Left ventricle myocardium inferior (tissue), 1 donor: ENCODE measurements around the gene SLC25A51. TPM values are rescaled to one million over a fixed set of nuclear protein-coding genes. Genes with fewer than 3 reads are reported as not detected.

Experiments
- DNase-seq: peaks from one replicate; pipeline ENCODE4 v3.0.0-alpha.2; 2020
- H3K27ac ChIP-seq: fragments of 200-600 bp; replicated peaks from 2 replicates; pipeline ENCODE4 v1.8.0; 2021
- H3K27me3 ChIP-seq: fragments of 200-600 bp; 2 replicates; pipeline ENCODE4 v1.8.0; 2021; ENCODE audit warnings: low read depth
- H3K36me3 ChIP-seq: fragments of 200-600 bp; 2 replicates; pipeline ENCODE4 v1.8.0; 2021
- H3K4me1 ChIP-seq: fragments of 200-600 bp; 2 replicates; pipeline ENCODE4 v1.8.0; 2021
- H3K4me3 ChIP-seq: fragments of 200-600 bp; 2 replicates; pipeline ENCODE4 v1.8.0; 2021; ENCODE audit warnings: mild to moderate bottlenecking, moderate library complexity
- H3K9me3 ChIP-seq: fragments of 200-600 bp; replicated peaks from 2 replicates; pipeline ENCODE4 v1.8.0; 2021
- CTCF ChIP-seq: fragments of 200-600 bp; IDR thresholded peaks from 2 replicates; pipeline ENCODE4 v1.8.0; 2021; ENCODE audit warnings: antibody characterized with exemption, mild to moderate bottlenecking, borderline replicate concordance
- intact Hi-C: fragments of 100-400 bp; cut with micrococcal nuclease; formaldehyde crosslinking; loops from one replicate; pipeline ENCODE4 v1.11.0; 2022
- total RNA-seq: library from RNA; stranded (reverse); fragmentation: NEBNext Ultra II Directional; extraction: Animal tissue kit (Norgen Biotek cat#: 25700); gene quantifications from one replicate; pipeline ENCODE4 v1.2.1, GENCODE V29; 2021
- donor health status: DM: no; HTN: yes; CAD: no; lungs with severe emphysema.

Gene SLC25A51
- total RNA-seq, 1 donor from 2014 or later, result 21.4 TPM

DNA sequence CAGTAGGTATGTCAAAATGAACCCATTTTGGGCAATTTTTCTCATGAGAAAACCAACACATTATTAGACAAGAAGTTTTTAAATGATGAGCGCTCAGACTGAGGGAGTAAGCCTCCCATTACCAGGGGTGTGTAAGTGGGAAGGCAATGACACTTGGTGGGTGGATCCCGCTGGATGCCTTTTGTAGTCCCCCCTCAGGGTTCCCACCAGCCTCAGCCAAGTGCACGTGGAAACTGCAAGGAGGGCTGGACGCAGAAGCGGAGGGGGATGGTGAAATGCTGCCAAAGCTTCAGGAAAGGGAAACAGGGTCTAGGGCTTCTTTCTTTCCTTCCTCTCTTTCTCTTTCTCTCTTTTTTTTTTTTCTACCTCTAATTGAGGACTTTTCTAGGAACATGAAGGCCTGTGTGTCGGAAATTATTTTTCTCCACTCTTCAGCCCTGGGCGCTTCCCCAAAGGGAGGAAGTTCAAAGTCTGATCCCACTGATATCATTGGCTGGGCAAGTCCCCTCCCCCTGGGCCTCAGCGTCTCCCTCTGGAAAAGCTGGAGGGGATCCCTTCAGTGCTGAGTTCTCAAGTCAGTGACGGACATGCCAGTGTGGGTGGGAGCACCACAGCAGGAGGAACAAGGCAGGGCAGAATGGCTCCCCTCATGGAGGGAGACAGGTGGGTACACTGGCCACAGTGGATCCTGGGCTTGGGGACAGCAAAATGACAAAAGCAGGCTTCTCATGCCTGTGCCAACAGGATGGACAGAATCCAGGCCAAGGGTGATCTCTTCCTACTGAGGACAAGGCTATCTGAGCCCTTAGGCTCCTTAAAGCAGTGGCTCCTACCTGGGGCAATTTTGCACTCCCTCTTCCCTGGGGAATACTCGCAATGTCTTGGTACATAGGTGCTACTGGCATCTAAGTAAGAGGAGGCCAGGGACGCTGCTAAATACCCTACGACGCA lies 23.9 kb upstream of the SLC25A51 start:
- H3K27ac ChIP-seq, result no peak overlapping the region
- no peaks in the 10 kb centered on the region for H3K27me3 ChIP-seq
- intact Hi-C loops, result no loop called here
- H3K36me3 ChIP-seq, result peaks cover 8% of the 10 kb centered on the region
- DNase-seq, result no peak
- no peak for TF ChIP-seq CTCF
- peaks cover 47% of the 10 kb centered on the region for H3K4me1 ChIP-seq
- H3K9me3 ChIP-seq, result peaks cover 7% of the 10 kb centered on the region
- H3K4me3 ChIP-seq, result no peak overlapping the region

DNA sequence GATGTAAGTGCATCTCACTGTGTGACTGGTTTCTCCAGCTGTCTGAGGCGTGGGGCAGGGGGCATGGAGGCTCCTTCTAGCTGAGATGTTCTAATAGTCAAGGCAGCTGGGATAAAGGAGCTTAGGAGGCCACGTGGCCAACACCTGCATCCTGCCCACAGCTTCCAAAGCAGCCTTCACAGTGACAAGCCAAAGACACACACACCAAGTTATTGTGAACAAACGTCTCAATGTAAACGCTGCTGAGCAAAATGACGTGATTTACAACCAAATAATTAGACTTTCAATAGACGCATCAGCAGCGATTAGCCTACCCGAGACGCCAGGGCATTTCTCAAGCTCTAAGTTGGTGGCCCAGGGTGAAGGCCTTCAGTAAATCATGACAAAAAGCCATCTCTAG lies 23.2 kb upstream of the SLC25A51 start:
- Histone ChIP-seq H3K36me3 (peaks cover 8% of the 10 kb centered on the region), H3K27ac (no peak overlapping the region), H3K4me1 (peaks cover 55% of the 10 kb centered on the region), H3K4me3 (no peak overlapping the region), H3K9me3 (peaks cover 7% of the 10 kb centered on the region), H3K27me3 (no peaks in the 10 kb centered on the region)
- no peak for TF ChIP-seq CTCF
- intact Hi-C loops, result no loop called here
- no peak for DNase-seq

GRCh38 chr9:37926737-37927118 lies 22.8 kb upstream of the SLC25A51 start:
- intact Hi-C loops, result no loop called here

DNA sequence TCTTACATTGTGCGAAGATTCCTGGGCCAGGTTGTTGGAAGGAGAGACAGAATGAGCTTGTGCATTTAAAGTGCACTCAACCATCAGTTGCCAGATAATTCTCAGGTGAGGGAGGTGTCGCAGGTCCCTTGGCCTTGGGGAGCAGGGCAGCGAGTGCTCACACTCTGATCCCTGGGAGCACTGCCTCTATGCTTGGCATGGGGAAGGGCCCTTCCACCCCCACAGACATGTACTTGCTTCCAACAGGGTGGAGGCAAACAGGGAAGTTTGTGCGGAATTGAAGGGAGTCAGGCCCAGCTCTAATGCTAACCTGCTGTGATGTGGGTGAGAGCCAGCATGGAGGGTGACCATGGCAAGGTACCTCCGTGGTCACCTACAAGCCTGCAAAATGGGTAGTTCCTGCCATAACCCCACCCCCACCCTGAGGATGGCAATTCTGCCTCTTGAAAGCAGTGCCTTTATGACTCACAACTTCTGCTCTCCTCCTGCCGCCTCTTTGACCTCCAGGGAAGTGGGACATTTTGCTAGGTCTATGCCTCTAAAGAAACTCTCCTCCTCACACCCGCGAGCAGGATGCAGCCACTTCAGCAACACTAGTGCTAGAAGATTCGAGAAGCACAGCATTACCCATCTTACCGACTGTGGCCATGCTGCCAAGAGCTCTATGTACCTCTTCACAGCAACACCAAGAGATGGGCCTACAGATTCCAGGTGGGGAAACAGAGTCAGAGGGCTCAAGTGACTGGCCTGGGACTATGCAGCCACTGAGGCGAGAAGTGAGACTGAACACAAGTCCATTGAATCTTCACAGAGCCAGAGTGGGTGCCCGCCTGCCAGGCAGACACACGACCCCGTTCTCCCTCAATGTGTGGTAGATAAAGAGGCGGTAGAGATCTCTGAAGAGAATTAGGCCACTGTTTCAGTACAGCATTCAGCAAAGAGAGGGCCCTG lies 22.1 kb upstream of the SLC25A51 start:
- no peak overlapping the region for H3K27ac ChIP-seq
- peaks cover 8% of the 10 kb centered on the region for H3K36me3 ChIP-seq
- peaks cover 7% of the 10 kb centered on the region for H3K9me3 ChIP-seq
- intact Hi-C loops, result no loop called here
- peaks cover 57% of the 10 kb centered on the region for H3K4me1 ChIP-seq
- no peak for TF ChIP-seq CTCF
- no peak for DNase-seq
- no peak overlapping the region for H3K4me3 ChIP-seq
- H3K27me3 ChIP-seq, result no peaks in the 10 kb centered on the region

More at GRCh38 chr9:37926737-37927118, 22.8 kb upstream of the SLC25A51 start:
- Histone ChIP-seq H3K27me3 (no peaks in the 10 kb centered on the region), H3K4me3 (no peak overlapping the region), H3K36me3 (peaks cover 8% of the 10 kb centered on the region), H3K9me3 (peaks cover 7% of the 10 kb centered on the region), H3K4me1 (peaks cover 59% of the 10 kb centered on the region), H3K27ac (no peak overlapping the region)
- no peak for DNase-seq
- no peak for TF ChIP-seq CTCF

- intact Hi-C loops, result no loop called here
- H3K4me1 ChIP-seq, result peaks cover 61% of the 10 kb centered on the region
- H3K9me3 ChIP-seq, result no peaks in the 10 kb centered on the region
- DNase-seq, result no peak
- no peaks in the 10 kb centered on the region for H3K27me3 ChIP-seq
- H3K36me3 ChIP-seq, result peaks cover 8% of the 10 kb centered on the region
- no peak overlapping the region for H3K27ac ChIP-seq
- no peak overlapping the region for H3K4me3 ChIP-seq
- TF ChIP-seq CTCF, result no peak
Observed at GRCh38 chr9:37925006-37925405, 21.1 kb upstream of the SLC25A51 start.
